ENCODE data around the gene FBXL19. TPM values are rescaled to one million over a fixed set of nuclear protein-coding genes. Genes with fewer than 3 reads are reported as not detected.

Gene FBXL19
- total and polyA plus RNA-seq, 2 of the 13 experiments (the other 11 are each of a cell fraction or from before 2014, with no cell fraction given), result 6.0 to 13.7 TPM

GRCh38 chr16:30957456-30958174 lies 34.2 kb downstream of the FBXL19 start, which contains the start of gene SETD1A (continued):
- TF ChIP-seq ZNF768 (CRISPR knock-in tag; IDR thresholded peaks at IDR 0.05) (peak; percentile 73), PRDM4 (CRISPR knock-in tag; IDR thresholded peaks at IDR 0.05; ENCODE audit: borderline replicate concordance) (no peak), ZSCAN25 (CRISPR knock-in tag; IDR thresholded peaks at IDR 0.05) (peak; percentile 42; the same call in 1 of the 2 replicates), ZNF607 (CRISPR knock-in tag; IDR thresholded peaks at IDR 0.05; ENCODE audit: borderline replicate concordance) (peak; percentile 75; the same call in 1 of the 2 replicates), KLF16 (CRISPR knock-in tag; IDR thresholded peaks at IDR 0.05) (peak in 1 of 2 experiments; percentile 85; a peak in 1 of 4 replicates), GATAD2A (CRISPR knock-in tag; IDR thresholded peaks at IDR 0.05) (no peak), POLR2G (IDR thresholded peaks at IDR 0.05; ENCODE audit: low read depth, low read length) (peak; percentile 69), LCORL (IDR thresholded peaks at IDR 0.05) (no peak), LCORL (CRISPR knock-in tag; IDR thresholded peaks at IDR 0.05) (peak; percentile 84), ZNF761 (CRISPR knock-in tag; conservative IDR thresholded peaks at IDR 0.05) (0 out of 2 replicates have a peak, but pooled peaks have one; percentile 12), PTBP1 (IDR thresholded peaks at IDR 0.05; ENCODE audit: low read depth, low read length, poor library complexity, severe bottlenecking) (no peak), NFE2L2 (IDR thresholded peaks at IDR 0.05; ENCODE audit: low read length) (no peak), ZNF879 (CRISPR knock-in tag; IDR thresholded peaks at IDR 0.05) (no peak), ZNF441 (CRISPR knock-in tag; IDR thresholded peaks at IDR 0.05; ENCODE audit: borderline replicate concordance) (peak; percentile 29; the same call in 1 of the 2 replicates), BORCS8-MEF2B (CRISPR knock-in tag; IDR thresholded peaks at IDR 0.05) (peak; percentile 78; the same call in 1 of the 2 replicates), NFE2 (CRISPR knock-in tag; IDR thresholded peaks at IDR 0.05) (no peak), HOMEZ (CRISPR knock-in tag; IDR thresholded peaks at IDR 0.05; ENCODE audit: low read depth) (no peak), NAIF1 (CRISPR knock-in tag; IDR thresholded peaks at IDR 0.05; ENCODE audit: borderline replicate concordance) (no peak), MAFK (conservative IDR thresholded peaks at IDR 0.05 in 1 of 2, IDR thresholded peaks at IDR 0.05 in 1 of 2; ENCODE audit: low read length in 2 of 2) (0 out of 4 replicates have a peak, but pooled peaks of 1 of the 2 experiments have one; percentile 2), ZBTB8A (CRISPR knock-in tag; IDR thresholded peaks at IDR 0.05; ENCODE audit: borderline replicate concordance, low read depth) (no peak), ZBTB49 (CRISPR knock-in tag; IDR thresholded peaks at IDR 0.05; ENCODE audit: borderline replicate concordance) (peak; percentile 45; the same call in 1 of the 2 replicates), KDM5B (CRISPR knock-in tag; IDR thresholded peaks at IDR 0.05; ENCODE audit: borderline replicate concordance) (peak; percentile 75; the same call in 1 of the 2 replicates), MED13 (CRISPR knock-in tag; IDR thresholded peaks at IDR 0.05) (no peak; the same call in 1 of the 2 replicates)

Measured in HepG2 (cell line).